SU-DHL-6 (cell line): ENCODE data around the gene SGCD.

Source experiments
- CTCF ChIP-seq: fragments of 200-600 bp; sonication (generic); IDR thresholded peaks from one replicate; pipeline ENCODE4 v1.5.1; 2017; ENCODE audit warnings: antibody characterized with exemption, mild to moderate bottlenecking, low read length, moderate library complexity; ENCODE audit not compliant: insufficient read depth, poor library complexity, severe bottlenecking
- EZH2phosphoT487 ChIP-seq: fragments of 200-600 bp; sonication (generic), shearing (Covaris generic); conservative IDR thresholded peaks from 2 replicates; pipeline ENCODE4 v1.6.1; 2018; ENCODE audit warnings: mild to moderate bottlenecking, antibody characterized with exemption, low read length, moderate library complexity, mixed read lengths

- TF ChIP-seq CTCF (no peak), EZH2phosphoT487 (no peak)
Measured at GRCh38 chr5:156312897-156313694, 13.9 kb upstream of the SGCD start.
